Left ventricle myocardium inferior (tissue), 1 donor: ENCODE data around the gene PRDX6. TPM values are rescaled to one million over a fixed set of nuclear protein-coding genes. Genes with fewer than 3 reads are reported as not detected.
A peak's percentile ranks its signal among the peaks of the same experiment; 100 is the strongest.

Experiments used
- DNase-seq: peaks from one replicate; pipeline ENCODE4 v3.0.0-alpha.2; 2020
- H3K27ac ChIP-seq: fragments of 200-600 bp; replicated peaks from 2 replicates; pipeline ENCODE4 v1.8.0; 2021
- H3K27me3 ChIP-seq: fragments of 200-600 bp; 2 replicates; pipeline ENCODE4 v1.8.0; 2021; ENCODE audit warnings: low read depth
- H3K36me3 ChIP-seq: fragments of 200-600 bp; 2 replicates; pipeline ENCODE4 v1.8.0; 2021
- H3K4me1 ChIP-seq: fragments of 200-600 bp; 2 replicates; pipeline ENCODE4 v1.8.0; 2021
- H3K4me3 ChIP-seq: fragments of 200-600 bp; 2 replicates; pipeline ENCODE4 v1.8.0; 2021; ENCODE audit warnings: mild to moderate bottlenecking, moderate library complexity
- H3K9me3 ChIP-seq: fragments of 200-600 bp; replicated peaks from 2 replicates; pipeline ENCODE4 v1.8.0; 2021
- intact Hi-C: fragments of 100-400 bp; cut with micrococcal nuclease; formaldehyde crosslinking; loops from one replicate; pipeline ENCODE4 v1.11.0; 2022
- total RNA-seq: library from RNA; stranded (reverse); fragmentation: NEBNext Ultra II Directional; extraction: Animal tissue kit (Norgen Biotek cat#: 25700); gene quantifications from one replicate; pipeline ENCODE4 v1.2.1, GENCODE V29; 2021
- TF ChIP-seq, protein P1 (sequence below): fragments of 200-600 bp; IDR thresholded peaks from 2 replicates; pipeline ENCODE4 v1.8.0; 2021; ENCODE audit warnings: antibody characterized with exemption, mild to moderate bottlenecking, borderline replicate concordance
- donor health status: DM: no; HTN: yes; CAD: no; lungs with severe emphysema.

The PRDX6 gene
- total RNA-seq, 1 donor from 2014 or later, result 363 TPM

DNA sequence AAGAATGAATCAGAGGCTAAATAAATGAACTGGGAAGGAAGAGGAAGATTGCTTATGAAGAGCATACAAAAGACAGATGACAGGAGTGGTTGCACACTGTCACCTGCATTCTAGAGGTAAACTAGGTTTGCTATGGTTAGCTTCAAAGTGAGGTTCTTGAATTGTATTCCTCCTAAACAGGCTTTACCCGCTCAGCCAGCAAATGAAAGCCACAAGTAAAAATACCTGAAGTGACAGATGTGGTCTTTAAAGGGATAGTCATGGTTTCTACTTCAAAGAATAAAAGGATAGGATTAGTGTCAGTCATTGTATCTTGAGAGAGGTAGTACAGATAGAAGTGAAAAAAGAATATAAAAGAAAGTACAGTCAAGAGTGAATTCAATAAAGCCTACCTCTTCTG lies 32.4 kb upstream of the PRDX6 start:
- H3K9me3 ChIP-seq, result peaks cover 13% of the 10 kb centered on the region

DNA sequence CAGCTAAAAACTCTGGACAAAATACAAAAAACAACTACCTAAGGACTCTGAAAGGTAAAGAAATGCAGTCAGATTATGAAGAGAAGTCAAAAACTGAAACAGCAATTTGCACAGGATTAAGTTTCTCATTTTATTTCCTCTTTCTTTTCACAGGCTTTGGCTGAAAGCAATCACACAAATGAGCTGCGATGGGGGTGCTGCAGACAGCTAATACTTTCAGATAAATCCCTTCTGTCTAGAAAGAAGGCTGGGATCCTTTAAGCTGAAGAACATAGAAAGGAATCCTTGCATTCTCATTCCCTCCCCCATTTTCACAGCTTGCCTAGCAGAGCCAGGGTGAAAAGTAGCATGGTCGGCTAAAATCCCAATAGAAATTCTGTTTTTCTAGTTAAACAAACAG lies 32.0 kb upstream of the PRDX6 start:
- H3K4me1 ChIP-seq, result peaks cover 11% of the 10 kb centered on the region
- H3K27me3 ChIP-seq, result no peaks in the 10 kb centered on the region
- no peaks in the 10 kb centered on the region for H3K36me3 ChIP-seq
- H3K27ac ChIP-seq, result no peak overlapping the region
- H3K9me3 ChIP-seq, result peaks cover 13% of the 10 kb centered on the region
- no peak overlapping the region for H3K4me3 ChIP-seq
- TF ChIP-seq, protein P1, sequence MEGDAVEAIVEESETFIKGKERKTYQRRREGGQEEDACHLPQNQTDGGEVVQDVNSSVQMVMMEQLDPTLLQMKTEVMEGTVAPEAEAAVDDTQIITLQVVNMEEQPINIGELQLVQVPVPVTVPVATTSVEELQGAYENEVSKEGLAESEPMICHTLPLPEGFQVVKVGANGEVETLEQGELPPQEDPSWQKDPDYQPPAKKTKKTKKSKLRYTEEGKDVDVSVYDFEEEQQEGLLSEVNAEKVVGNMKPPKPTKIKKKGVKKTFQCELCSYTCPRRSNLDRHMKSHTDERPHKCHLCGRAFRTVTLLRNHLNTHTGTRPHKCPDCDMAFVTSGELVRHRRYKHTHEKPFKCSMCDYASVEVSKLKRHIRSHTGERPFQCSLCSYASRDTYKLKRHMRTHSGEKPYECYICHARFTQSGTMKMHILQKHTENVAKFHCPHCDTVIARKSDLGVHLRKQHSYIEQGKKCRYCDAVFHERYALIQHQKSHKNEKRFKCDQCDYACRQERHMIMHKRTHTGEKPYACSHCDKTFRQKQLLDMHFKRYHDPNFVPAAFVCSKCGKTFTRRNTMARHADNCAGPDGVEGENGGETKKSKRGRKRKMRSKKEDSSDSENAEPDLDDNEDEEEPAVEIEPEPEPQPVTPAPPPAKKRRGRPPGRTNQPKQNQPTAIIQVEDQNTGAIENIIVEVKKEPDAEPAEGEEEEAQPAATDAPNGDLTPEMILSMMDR, result no peak
- intact Hi-C loops, result no loop called here
- DNase-seq, result no peak

More for the DNA sequence above, 32.4 kb upstream of the PRDX6 start:
- no peaks in the 10 kb centered on the region for H3K36me3 ChIP-seq
- no peak overlapping the region for H3K27ac ChIP-seq
- no peak overlapping the region for H3K4me3 ChIP-seq
- intact Hi-C loops, result no loop called here
- no peaks in the 10 kb centered on the region for H3K27me3 ChIP-seq
- DNase-seq, result no peak
- TF ChIP-seq, protein P1, result no peak
- peaks cover 11% of the 10 kb centered on the region for H3K4me1 ChIP-seq

DNA sequence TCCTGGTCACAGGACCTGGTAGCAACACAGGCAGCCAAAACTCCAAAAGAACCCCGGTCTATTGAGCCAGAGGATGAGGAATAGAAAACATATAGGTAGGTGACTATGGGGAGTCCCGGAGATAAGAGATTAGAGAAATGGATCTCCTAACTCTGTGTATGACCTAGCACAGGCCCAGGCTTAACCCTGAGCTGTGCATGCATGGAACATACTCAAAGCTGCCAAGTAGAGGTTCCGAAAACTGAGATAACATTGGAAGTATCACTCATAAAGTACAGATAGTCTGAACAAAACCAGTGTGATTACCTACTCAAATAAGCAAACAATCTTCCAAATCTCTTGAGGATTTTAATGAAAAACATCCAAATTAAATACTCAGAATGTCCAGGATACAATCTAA lies 31.5 kb upstream of the PRDX6 start:
- Histone ChIP-seq H3K9me3 (peaks cover 13% of the 10 kb centered on the region), H3K27ac (no peak overlapping the region), H3K4me1 (peaks cover 11% of the 10 kb centered on the region), H3K4me3 (no peak overlapping the region), H3K36me3 (no peaks in the 10 kb centered on the region), H3K27me3 (no peaks in the 10 kb centered on the region)
- TF ChIP-seq, protein P1, result no peak
- intact Hi-C loops, result no loop called here
- no peak for DNase-seq

DNA sequence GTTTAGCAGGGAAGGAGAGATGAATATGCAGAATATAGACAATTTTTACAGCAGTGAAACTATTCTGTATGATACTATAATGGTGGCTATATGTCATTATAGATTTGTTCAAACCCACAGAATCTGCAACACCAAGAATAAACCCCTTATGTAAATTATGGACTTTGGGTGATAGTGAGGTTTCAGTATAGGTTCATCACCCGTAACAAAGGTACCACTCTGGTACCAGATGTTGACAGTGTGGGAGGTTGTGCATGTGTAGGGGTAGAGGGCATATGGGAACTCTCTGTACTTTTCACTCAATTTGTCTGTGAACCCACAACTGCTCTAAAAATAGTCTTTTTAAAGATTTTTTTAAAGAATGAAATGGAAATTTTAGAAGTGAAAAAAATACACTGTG lies 29.9 kb upstream of the PRDX6 start:
- intact Hi-C loops, result no loop called here
- Histone ChIP-seq H3K4me3 (no peak overlapping the region), H3K9me3 (peaks cover 13% of the 10 kb centered on the region), H3K4me1 (peaks cover 11% of the 10 kb centered on the region), H3K36me3 (no peaks in the 10 kb centered on the region), H3K27ac (no peak overlapping the region), H3K27me3 (no peaks in the 10 kb centered on the region)
- TF ChIP-seq, protein P1, result no peak
- no peak for DNase-seq

DNA sequence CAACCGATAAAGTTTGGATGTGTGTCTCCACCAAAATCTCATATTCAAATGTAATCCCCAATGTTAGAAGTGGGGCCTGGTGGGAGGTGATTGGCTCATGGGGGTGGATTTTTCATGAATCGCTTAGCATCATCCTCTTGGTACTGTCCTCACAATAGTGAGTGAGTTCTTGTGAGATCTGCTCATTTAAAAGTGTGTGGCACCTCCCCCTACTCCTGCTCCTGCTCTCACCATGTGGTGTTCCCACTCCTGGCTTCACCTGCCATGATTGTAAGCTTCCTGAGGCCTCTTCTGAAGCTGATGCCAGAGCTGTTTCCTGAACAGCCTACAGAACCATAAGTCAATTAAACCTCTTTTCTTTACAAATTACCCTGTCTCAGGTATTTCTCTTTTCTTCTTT lies 28.2 kb upstream of the PRDX6 start:
- TF ChIP-seq, protein P1, result no peak
- no peaks in the 10 kb centered on the region for H3K27me3 ChIP-seq
- intact Hi-C loops, result no loop called here
- H3K36me3 ChIP-seq, result no peaks in the 10 kb centered on the region
- DNase-seq, result no peak
- H3K4me3 ChIP-seq, result no peak overlapping the region
- H3K27ac ChIP-seq, result no peak overlapping the region
- H3K4me1 ChIP-seq, result peaks cover 11% of the 10 kb centered on the region
- H3K9me3 ChIP-seq, result peaks cover 13% of the 10 kb centered on the region

DNA sequence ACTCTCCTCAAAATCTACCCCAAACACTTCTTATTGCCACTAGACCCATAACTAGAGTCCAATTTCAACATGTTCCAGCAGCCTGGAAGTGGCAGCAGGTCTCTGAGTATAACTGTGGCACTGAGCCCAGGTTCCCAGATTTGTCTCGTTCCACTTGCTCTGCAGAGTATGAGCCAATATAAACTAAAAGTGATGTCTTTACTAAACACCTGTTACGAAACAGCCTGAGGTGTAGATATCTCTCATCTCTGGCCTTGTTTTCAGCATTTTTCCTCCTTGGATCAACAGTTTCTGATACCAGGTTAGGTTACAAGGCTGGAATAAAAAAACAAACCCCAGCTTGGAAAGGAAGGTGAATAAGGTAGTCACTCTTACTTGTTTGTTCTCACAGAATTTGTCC lies 25.2 kb upstream of the PRDX6 start:
- Histone ChIP-seq H3K9me3 (no peaks in the 10 kb centered on the region), H3K4me3 (no peak overlapping the region), H3K36me3 (no peaks in the 10 kb centered on the region), H3K4me1 (no peaks in the 10 kb centered on the region), H3K27ac (peak overlapping the region; percentile 51), H3K27me3 (no peaks in the 10 kb centered on the region)
- TF ChIP-seq, protein P1, result no peak
- intact Hi-C loops, result no loop called here
- DNase-seq, result peak; percentile 25
